GM19324 (cell line): ENCODE results near the gene ZNF587B.
"Not testable (repeated sequence)": the region's sequence is repeated elsewhere in the genome, so short reads cannot be mapped to it uniquely, and the experiment has no call there.

ENCODE experiments used
- ATAC-seq: cut with Tn5 transposase; IDR thresholded peaks from one replicate; pipeline ENCODE4 v1.9.1; 2021; ENCODE audit warnings: mild to moderate bottlenecking, moderate library complexity; ENCODE audit not compliant: unreplicated experiment, low FRiP score

ZNF587B gene

DNA sequence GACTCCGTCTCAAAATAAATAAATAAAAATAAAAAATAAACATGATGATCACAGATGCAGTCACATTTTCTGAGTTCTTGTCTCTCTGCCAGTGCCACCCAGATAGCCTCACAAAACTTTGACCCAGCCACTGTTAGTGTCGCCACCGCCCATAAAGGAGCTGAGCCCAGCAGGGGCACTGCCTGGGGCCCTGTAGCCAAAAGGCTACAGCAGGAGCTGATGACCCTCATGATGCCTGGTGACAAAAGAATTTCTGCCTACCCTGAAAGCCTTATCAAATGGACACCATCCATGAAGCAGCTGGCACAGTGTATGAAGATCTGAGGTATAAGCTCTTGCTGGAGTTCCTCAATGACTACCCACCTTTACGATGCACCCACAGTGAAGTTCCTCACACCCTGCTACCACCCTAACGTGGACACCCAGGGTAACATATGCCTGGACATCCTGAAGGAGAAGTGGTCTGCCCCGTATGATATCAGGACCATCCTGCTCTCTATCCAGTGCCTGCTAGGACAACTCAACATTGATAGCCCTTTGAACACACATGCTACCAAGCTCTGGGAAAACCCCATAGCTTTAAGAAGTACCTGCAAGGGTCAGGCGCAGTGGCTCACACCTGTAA is 37.9 kb downstream of the ZNF587B start:
- ATAC-seq: no peak

DNA sequence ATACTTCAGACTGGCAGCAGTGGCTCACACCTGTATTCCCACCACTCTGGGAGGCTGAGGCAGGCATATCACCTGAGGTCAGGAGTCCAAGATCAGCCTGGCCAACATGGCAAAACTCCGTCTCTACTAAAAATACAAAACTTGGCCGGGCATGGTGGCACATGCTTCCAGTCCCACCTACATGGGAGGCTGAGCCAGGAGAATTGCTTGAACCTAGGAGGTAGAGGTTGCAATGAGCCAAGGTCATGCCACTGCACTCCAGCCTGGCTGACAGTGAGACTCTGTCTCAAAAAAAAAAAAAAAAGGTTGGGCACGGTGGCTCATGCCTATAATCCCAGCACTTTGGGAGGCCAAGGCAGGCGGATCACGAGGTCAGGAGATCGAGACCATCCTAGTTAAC is 39.6 kb downstream of the ZNF587B start:
- ATAC-seq: not testable (repeated sequence)

DNA sequence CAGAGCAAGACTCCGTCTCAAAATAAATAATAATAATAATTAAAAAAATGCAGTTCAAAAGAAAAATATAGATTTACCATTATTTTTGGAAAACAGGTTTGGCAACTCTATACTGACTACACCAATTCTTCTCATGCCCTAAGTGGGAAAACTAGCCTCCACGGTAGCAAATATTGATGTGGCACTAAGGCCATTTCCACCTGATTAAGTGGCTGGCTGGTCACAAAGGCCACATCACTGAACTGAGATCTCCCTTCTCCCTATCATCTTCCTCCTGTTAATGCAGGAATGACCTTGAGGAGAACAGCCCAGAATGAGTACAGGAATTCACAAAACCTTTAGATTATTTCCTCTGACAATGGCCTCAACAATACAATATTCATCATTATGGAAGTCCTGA is 40.1 kb downstream of the ZNF587B start:
- no peak for ATAC-seq

DNA sequence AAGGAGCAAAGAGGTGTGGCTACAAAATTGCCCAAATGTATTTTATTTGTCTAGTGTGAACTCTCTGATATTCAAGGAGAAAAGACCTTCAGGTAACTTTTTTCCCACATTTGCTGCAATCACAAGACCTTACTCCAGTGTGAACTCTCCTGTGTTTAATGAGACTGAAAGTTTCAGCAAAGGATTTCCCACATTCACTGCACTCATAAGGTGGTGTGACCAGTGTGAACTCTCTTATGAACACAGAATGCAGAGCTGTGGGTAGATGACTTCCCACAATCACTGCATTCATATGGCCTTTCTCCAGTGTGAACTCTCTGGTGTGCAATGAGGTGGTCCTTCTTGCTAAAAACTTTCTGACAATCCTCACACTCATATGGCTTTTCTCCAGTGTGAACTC is 42.4 kb downstream of the ZNF587B start:
- no peak for ATAC-seq

DNA sequence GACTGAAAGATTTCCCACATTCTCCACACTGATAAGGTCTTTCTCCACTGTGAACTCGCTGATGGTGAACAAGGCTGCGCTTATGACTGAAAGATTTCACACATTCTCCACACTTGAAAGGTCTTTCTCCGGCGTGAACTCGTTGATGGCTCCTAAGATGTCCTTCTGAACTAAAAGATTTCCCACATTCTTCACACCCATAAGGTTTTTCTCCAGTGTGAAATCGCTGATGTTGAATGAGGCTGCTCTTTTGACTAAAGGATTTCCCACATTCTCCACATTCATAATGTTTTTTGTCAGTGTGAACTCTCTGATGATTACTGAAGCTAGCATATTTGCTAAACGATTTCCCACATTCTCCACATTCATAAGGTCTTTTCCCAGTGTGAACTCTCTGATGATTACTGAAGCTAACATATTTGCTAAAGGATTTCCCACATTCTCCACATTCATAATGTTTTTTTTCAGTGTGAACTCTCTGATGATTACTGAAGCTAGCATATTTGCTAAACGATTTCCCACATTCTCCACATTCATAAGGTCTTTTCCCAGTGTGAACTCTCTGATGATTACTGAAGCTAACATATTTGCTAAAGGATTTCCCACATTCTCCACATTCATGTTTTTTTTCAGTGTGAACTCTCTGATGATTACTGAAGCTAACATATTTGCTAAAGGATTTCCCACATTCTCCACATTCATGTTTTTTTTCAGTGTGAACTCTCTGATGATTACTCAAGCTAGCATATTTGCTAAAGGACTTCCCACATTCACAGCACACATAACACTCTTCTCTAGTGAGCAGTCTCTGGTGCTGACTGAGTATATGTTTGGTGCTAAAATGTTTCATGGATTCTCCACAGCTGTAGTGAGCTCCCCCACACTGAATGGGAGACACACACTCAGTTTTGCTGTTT is 44.0 kb downstream of the ZNF587B start:
- ATAC-seq: not testable (repeated sequence)

DNA sequence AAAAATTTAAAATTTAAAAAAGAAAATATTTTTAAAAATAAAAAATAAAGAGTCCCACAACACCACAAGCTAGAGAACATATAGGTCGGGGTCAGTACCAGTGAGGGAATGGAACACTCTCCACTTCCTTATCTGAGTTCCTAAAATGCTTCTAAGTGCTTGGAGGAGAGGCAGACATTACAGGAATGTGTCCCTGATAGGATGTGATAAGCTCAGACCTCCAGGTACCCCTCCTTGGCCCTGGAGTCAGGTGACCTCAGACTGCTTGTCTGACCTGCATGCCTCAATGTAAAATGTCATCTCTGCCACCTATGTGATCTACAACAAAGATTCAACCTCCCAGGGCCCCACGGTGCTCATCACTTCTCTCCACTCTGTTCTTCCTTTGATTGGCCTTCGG is 55.9 kb downstream of the ZNF587B start:
- no peak for ATAC-seq

DNA sequence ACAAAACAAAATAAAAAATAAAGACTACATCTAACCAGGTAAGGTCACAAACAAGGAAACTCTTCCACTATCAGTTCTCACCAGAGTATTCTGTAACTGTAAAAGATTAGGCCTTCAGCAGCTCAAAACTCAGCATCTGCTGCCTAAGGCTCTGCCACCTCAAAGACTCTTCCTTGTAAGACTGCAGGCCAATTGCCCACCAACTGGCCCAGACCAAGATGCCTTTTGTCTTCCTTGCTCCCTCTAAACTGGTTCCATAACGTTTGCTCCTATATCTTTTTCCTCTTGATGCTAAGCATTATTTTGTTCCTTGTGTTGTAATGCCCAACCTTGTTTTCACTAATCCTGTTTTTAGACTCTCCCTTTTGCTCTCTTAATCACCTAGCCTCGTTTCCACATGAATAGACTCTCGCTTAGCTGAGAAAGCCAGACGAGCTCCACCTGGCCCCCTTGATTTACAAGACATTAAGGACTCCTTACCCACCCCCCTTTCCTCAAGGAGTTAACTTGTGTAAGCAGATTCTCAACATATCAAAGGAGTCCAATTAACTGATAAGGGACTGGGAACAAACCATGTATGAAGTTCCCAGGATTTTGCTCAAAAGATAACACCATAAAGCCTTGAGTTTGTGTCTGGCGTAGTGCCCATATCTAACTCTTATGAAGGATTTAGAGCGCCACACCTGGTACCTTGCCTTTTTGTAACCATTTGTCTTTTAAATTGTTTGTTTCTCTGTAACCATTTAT is 57.3 kb downstream of the ZNF587B start:
- ATAC-seq: no peak

DNA sequence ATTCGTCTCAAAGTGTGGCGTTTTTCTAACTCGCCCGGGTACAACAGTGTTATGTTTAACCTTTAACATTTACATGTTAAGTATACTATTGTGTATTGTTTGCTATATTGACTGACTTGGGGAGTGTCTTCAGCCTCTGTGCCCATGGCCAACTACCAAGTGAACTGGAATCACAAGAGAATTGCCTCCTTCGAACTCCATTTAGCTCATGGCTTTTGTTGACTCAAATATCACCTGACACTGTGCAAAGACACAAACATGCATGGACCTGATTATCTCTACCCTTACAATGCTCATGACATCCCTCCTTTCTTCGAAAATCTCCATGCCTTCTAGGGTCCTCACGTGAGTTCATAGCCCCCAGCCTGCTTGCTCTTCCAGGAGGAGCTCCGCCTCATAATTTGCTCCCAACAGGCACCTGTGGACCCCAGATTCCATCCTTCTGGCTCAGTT is 58.0 kb downstream of the ZNF587B start:
- ATAC-seq: no peak

DNA sequence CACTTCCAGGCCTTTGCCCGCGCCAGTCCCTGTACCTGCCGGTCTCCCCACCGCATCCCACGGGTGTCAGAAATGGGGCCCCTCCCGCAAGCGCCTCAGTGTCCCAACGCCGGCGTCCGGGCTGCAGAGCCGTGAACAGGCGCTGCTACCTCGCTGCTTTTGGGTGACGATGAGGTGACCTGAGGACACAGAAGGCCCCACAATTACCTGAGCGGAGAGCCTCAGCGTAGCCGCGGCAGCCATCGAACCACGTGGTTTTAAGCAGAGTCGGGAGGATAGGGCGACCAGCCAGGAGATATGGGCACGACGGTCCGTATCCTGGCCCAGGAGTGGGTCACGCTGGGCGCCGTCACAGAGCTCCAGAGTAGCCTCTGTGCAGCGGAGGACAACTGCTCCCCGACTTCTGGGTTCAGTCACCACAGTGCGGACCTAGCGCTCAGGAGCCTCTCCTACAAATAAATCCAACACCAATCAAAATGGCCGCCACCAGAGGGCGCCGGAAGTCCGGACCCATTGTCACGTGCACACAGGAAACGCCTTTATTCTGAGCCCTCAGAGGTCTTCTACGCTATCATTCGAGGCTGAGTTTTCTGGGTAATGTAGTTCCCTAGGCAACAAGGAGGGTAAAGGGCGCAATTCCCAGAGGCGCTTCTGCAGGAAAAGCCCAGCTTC is 58.6 kb downstream of the ZNF587B start, which contains the start of gene ZNF814:
TSS of gene ZNF814 (minus strand) at position 478 of the 672 bp plus-strand sequence. CDS start at position 243, 235 bp downstream.
- no peak for ATAC-seq

DNA sequence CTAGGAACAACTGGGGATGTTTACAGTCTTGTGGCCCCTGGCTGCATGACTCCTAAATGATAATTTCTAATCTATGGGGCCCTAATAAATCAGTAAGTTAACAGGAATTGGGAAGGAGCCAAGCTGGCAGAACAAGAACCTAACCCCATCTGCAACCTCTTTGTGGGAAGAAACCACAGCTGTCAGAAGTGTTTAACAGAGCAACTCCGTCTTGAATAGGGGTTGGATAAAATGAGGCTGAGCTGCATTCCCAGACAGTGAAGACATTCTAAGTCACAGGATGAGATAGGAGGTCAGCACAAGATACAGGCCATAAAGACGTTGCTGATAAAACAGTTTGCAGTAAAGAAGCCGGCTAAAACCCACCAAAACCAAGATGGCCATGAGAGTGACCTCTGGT is 60.6 kb downstream of the ZNF587B start:
- ATAC-seq: not testable (repeated sequence)
